A673 (cell line): ENCODE measurements around the gene VARS1.

Experiments used
- CTCF ChIP-seq: fragments of 300-800, 200-600 bp; sonication (generic); conservative IDR thresholded peaks from 2 replicates; pipeline ENCODE4 v1.5.1; 2017; ENCODE audit warnings: low read depth, mild to moderate bottlenecking, antibody characterized with exemption, low read length, moderate library complexity, mixed read lengths
- EZH2 ChIP-seq: fragments of 200-600 bp; sonication (generic); IDR thresholded peaks from 2 replicates; pipeline ENCODE4 v1.6.1; 2017; ENCODE audit warnings: borderline replicate concordance, low read depth, mild to moderate bottlenecking, mixed read lengths, antibody characterized with exemption, low read length; ENCODE audit not compliant: poor library complexity, severe bottlenecking

DNA sequence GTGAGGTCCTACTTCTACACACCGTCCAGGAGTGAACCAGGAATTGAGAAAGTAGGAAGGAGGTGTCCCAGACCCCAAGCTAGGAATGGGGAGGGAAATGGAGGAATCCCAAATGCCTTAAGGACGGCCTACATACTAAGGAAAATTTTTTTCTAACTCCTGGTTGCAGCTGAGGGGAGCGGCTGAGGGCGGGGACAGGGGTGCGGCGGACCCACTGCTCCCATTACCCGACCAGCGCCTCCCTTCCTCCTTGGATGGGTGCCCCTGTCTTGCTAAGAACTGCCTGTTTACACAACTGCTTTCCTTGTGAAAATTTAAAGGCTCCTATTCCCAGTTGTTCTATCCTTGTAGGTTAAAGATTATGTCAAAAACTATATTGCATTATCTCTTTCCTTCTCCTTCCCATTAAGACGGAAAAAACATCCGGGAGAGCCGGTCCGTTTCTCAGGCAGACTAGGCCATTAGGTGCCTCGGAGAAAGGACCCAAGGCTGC is 31.3 kb upstream of the VARS1 start:
- TF ChIP-seq CTCF (no peak), EZH2 (no peak)
